Neural cell (in vitro differentiated cells): ENCODE measurements around the gene FAM200A.

ENCODE experiments used
- CTCF ChIP-seq: fragments of 450-650 bp; IDR thresholded peaks from 2 replicates; pipeline ENCODE4 v1.5.1; 2014; ENCODE audit warnings: antibody characterized with exemption, mild to moderate bottlenecking, moderate library complexity; ENCODE audit not compliant: poor library complexity, severe bottlenecking
- EP300 ChIP-seq: fragments of 450-650 bp; conservative IDR thresholded peaks from 2 replicates; pipeline ENCODE4 v1.6.1; 2014; ENCODE audit warnings: antibody characterized with exemption, mild to moderate bottlenecking, moderate library complexity; ENCODE audit not compliant: poor library complexity, severe bottlenecking
- EZH2 ChIP-seq: fragments of 200-600, 300-800 bp; shearing (Covaris generic), sonication (generic); IDR thresholded peaks from 2 replicates; pipeline ENCODE4 v1.6.1; 2014; ENCODE audit warnings: antibody characterized with exemption, low read length, borderline replicate concordance, mild to moderate bottlenecking; ENCODE audit not compliant: insufficient read depth, poor library complexity, severe bottlenecking
- POLR2AphosphoS5 ChIP-seq: IDR thresholded peaks from 2 replicates; pipeline ENCODE4 v1.6.1; 2012
- RAD21 ChIP-seq: fragments of 450-650 bp; conservative IDR thresholded peaks from 2 replicates; pipeline ENCODE4 v1.6.1; 2014; ENCODE audit warnings: antibody characterized with exemption, mild to moderate bottlenecking, moderate library complexity
- SMC3 ChIP-seq: fragments of 450-650 bp; conservative IDR thresholded peaks from 2 replicates; pipeline ENCODE4 v1.6.1; 2014; ENCODE audit warnings: antibody characterized with exemption, mild to moderate bottlenecking, moderate library complexity; ENCODE audit not compliant: poor library complexity
- TF ChIP-seq, protein P1 (sequence below): IDR thresholded peaks from 2 replicates; pipeline ENCODE4 v1.6.1; 2012; ENCODE audit warnings: borderline replicate concordance

DNA sequence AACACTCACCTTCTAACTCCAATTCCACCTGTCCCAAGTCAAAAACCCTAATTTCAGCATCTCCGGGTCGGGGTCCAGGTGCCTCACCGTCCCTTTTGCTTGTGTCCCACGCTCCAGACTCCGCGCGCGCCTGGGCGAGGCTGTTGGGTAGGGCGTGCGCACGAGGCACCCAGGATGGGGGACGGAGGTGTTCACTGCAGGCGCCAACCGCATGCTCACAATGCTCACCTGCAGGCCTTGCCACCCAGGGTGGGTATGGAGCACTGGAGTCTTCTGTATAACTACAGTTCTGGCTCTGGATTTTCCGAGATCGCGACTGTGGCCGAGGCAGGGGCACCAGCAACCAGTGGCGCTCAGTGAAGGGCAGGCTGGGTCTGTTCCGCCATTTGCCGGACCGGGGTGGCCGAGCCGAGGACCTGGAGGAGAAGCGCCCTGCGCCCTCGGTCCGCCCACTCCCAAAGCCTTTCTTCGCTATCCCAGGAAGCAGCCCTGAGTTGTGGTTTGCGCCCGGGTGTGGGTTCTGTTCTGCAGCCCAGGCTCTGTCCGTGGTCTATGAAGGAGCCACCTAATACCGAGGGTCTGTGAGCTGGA lies 8.7 kb downstream of the FAM200A start:
- no peak for TF ChIP-seq CTCF
- no peak for TF ChIP-seq EZH2
- TF ChIP-seq, protein P1, sequence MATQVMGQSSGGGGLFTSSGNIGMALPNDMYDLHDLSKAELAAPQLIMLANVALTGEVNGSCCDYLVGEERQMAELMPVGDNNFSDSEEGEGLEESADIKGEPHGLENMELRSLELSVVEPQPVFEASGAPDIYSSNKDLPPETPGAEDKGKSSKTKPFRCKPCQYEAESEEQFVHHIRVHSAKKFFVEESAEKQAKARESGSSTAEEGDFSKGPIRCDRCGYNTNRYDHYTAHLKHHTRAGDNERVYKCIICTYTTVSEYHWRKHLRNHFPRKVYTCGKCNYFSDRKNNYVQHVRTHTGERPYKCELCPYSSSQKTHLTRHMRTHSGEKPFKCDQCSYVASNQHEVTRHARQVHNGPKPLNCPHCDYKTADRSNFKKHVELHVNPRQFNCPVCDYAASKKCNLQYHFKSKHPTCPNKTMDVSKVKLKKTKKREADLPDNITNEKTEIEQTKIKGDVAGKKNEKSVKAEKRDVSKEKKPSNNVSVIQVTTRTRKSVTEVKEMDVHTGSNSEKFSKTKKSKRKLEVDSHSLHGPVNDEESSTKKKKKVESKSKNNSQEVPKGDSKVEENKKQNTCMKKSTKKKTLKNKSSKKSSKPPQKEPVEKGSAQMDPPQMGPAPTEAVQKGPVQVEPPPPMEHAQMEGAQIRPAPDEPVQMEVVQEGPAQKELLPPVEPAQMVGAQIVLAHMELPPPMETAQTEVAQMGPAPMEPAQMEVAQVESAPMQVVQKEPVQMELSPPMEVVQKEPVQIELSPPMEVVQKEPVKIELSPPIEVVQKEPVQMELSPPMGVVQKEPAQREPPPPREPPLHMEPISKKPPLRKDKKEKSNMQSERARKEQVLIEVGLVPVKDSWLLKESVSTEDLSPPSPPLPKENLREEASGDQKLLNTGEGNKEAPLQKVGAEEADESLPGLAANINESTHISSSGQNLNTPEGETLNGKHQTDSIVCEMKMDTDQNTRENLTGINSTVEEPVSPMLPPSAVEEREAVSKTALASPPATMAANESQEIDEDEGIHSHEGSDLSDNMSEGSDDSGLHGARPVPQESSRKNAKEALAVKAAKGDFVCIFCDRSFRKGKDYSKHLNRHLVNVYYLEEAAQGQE = no peak
- TF ChIP-seq POLR2AphosphoS5 = no peak
- no peak for TF ChIP-seq RAD21
- TF ChIP-seq EP300 = no peak
- no peak for TF ChIP-seq SMC3
